ENCODE results near the gene CNDP1. TPM values are rescaled to one million over a fixed set of nuclear protein-coding genes. Genes with fewer than 3 reads are reported as not detected.

The CNDP1 gene
- total RNA-seq, 1 donor from 2014 or later = not detected

GRCh38 chr18:74567822-74568221 lies 33.5 kb downstream of the CNDP1 start:
- TF ChIP-seq, protein P1, sequence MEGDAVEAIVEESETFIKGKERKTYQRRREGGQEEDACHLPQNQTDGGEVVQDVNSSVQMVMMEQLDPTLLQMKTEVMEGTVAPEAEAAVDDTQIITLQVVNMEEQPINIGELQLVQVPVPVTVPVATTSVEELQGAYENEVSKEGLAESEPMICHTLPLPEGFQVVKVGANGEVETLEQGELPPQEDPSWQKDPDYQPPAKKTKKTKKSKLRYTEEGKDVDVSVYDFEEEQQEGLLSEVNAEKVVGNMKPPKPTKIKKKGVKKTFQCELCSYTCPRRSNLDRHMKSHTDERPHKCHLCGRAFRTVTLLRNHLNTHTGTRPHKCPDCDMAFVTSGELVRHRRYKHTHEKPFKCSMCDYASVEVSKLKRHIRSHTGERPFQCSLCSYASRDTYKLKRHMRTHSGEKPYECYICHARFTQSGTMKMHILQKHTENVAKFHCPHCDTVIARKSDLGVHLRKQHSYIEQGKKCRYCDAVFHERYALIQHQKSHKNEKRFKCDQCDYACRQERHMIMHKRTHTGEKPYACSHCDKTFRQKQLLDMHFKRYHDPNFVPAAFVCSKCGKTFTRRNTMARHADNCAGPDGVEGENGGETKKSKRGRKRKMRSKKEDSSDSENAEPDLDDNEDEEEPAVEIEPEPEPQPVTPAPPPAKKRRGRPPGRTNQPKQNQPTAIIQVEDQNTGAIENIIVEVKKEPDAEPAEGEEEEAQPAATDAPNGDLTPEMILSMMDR (conservative IDR thresholded peaks at IDR 0.05; ENCODE audit: low read depth, low read length) = no peak
- no peak for DNase-seq (ENCODE audit: low read depth)
- no peak overlapping the region for H3K4me3 ChIP-seq (ENCODE audit: low read depth, low read length)

DNA sequence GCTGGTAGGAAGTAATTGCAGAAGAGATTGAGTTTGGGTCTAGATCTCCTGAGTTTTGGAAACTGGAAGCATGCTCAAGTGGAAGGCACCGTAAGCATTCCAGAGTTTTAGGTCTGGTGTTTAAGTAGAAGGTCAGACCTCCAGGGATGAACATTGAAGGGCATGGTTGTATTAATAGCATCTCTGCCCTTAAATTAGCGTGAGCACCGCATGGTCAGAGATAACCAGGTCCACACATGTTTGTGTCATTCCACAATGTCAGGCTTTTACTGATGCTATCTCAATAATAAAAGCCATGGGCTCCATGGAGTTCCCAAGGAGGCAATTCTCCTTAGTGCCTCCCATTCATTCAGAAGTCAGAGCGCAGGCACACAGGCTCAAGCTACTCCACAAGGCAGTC lies 35.1 kb downstream of the CNDP1 start:
- TF ChIP-seq, protein P1 (conservative IDR thresholded peaks at IDR 0.05; ENCODE audit: low read depth, low read length) = no peak
- H3K4me3 ChIP-seq (ENCODE audit: low read depth, low read length) = no peak overlapping the region
- no peak for DNase-seq (ENCODE audit: low read depth)

DNA sequence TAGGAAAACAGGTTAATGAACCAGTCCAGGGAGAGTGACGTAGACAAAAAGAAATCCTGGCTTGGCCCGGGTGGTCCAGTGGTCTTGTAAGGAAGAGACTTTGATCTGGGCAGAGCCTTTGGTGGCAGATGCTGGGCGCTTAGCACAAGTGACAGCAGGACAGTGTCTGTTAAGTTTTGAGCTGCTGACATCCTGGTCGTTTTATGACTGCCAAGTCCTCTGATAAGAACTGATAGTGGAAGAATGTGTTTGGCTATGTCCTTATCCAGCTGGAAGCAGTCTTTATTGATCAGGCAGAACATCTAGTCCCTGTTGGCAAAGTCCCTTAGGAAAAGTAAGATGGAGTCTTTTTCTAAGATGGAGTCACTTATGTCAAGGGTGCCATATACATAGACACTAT lies 36.0 kb downstream of the CNDP1 start:
- DNase-seq (ENCODE audit: low read depth) = no peak
- TF ChIP-seq, protein P1 (conservative IDR thresholded peaks at IDR 0.05; ENCODE audit: low read depth, low read length) = no peak

DNA sequence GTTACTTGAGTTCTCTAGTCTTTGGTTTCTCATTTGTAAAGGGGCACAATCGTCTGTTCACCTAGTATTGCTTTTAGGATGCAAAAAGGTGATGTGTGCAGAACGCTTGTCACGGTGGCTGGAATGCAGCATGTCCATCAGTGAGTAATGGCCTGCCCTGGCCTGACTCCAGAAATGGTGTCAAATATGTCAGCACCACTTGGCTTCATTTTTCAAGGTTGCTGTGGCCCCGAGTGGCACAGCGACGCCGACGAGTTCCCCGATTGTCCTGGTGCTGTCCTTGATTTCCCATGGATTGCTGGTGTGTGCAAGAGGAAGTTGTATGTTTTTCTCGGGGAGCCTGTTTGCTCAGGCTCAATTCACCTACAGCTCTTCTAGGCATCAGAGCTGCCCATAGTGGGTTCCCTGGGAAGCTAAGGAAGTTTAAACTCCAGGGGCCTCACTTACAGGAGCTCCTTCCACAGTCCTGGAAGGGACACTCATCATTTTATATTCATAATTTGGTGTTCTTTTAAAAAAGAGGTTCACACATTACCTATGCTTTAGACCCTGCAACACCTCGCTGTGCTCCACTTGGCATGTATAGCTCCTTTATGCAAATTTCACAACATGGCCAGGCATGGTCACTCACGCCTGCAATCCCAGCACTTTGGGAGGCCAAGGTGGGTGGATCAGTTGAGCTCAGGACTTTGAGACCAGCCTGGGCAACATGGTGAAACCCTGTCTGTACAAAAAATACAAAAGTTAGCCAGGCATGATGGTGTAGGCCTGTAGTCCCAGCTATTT lies 37.8 kb downstream of the CNDP1 start:
- TF ChIP-seq, protein P1 (conservative IDR thresholded peaks at IDR 0.05; ENCODE audit: low read depth, low read length) = no peak
- DNase-seq (ENCODE audit: low read depth) = no peak
- H3K4me3 ChIP-seq (ENCODE audit: low read depth, low read length) = no peak overlapping the region

More for the DNA sequence above, 36.0 kb downstream of the CNDP1 start:
- no peak overlapping the region for H3K4me3 ChIP-seq (ENCODE audit: low read depth, low read length)

DNA sequence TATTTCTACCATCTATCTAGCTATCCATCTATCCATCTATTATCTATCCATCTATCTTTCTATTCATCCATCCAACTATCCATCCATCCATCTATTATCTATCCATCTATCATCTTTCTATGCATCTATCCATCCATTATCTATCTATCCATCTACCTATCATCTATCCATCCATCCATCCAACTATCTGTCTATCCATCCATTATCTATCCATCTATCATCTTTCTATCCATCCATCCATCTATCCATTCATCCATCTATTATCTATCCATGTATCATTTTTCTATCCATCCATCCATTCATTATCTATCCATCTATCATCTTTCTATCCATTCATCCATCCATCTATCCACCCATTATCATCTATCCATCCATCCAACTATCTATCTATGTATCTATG lies 38.8 kb downstream of the CNDP1 start:
- TF ChIP-seq, protein P1 (conservative IDR thresholded peaks at IDR 0.05; ENCODE audit: low read depth, low read length) = no peak
- no peak overlapping the region for H3K4me3 ChIP-seq (ENCODE audit: low read depth, low read length)
- no peak for DNase-seq (ENCODE audit: low read depth)

DNA sequence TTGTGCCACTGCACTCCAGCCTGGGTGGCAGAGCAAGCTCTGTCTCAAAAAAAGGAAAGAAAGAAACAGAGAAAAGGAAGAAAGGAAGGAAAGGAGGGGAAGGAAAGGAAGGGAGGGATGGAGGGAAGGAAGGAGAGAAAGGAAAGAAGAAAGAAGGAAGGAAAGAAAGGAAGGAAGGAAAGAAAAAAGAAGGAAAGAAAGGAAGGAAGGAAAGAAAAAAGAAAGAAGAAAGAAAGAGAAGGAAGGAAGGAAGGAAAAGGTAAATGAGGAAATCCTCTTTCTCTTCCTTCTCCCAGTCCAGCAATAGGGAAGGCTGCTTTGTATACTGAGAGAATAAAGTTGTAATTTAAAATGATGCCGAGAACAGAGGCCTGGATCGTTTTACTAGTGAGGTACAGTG lies 40.6 kb downstream of the CNDP1 start:
- DNase-seq (ENCODE audit: low read depth) = no peak
- H3K4me3 ChIP-seq (ENCODE audit: low read depth, low read length) = no peak overlapping the region
- TF ChIP-seq, protein P1 (conservative IDR thresholded peaks at IDR 0.05; ENCODE audit: low read depth, low read length) = no peak

DNA sequence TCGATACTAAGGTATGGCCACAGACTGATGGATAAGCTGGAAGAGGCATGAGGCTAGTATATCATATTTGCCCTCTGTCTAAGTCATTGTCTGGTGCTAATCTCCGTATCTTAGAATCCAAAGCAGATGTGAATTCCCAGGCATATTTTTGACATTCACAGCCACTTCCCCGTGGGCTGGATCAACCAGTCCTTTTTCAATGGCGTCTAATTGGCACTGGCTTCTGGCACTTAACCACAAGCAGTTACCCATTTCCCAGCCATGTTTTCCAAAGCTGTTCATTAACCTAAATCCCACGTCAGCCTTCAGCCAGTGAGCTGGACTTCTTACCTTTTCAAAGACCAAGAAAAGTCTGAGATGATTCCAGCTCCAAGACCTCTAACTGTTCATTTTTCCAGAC lies 42.7 kb downstream of the CNDP1 start:
- no peak for DNase-seq (ENCODE audit: low read depth)
- no peak overlapping the region for H3K4me3 ChIP-seq (ENCODE audit: low read depth, low read length)
- TF ChIP-seq, protein P1 (conservative IDR thresholded peaks at IDR 0.05; ENCODE audit: low read depth, low read length) = no peak
